ENCODE data around the gene SLC25A36.
A peak's percentile ranks its signal among the peaks of the same experiment; 100 is the strongest.

SLC25A36 gene

DNA sequence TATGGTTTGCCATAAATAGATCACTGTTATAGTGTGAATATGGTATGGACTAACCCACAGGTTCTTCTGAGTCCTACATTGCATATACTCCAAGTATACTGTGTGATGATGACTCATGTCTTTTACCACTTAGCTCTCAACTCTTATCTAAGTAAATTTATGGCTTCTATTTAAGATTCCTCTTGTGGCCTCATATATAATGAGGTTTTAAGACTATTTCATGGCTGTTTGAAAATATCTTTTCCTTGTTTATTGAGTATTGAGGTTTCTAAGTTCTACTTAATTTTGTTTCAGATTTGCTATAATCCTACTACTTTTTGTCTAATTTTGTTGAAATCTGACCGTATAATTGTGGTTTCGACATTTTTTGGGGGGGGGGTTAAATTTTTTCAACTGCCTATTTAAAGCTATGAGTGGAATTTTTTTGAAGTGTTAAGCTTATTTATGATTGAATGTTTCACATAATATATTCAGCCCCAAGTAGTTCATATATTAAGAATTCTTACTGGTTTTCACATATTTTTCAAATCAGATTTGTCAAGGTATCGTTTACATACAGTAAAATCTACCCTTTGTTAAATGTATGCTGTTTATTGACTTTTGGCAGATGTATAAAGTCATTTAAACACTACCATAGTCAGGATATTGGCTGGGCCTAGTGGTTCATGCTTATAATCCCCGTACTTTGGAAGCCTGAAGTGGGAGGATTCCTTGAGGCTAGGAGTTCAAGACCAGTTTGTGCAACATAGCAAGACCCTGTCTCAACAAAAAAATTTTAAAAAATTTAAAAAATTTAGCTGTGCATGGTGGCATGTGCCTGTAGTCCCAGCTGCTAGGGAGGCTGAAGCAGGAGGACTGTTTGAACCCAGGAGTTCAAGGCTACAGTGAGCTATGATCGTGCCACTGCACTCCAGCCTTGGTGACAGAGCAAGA lies 11.7 kb downstream of the SLC25A36 start:
- Histone ChIP-seq H4K20me1 (ENCODE audit: insufficient read depth, low read length, poor library complexity, severe bottlenecking) (peaks cover 78% of the 10 kb centered on the region), H3K9me2 (replicated peaks; ENCODE audit: low read depth, low read length) (no peaks in the 10 kb centered on the region), H3K4me2 (ENCODE audit: low read depth, low read length, poor library complexity, severe bottlenecking) (peak overlapping the region; percentile 37), H3K27me3 (ENCODE audit: insufficient read depth, low read length, poor library complexity, severe bottlenecking) (no peaks in the 10 kb centered on the region), H3K79me2 (ENCODE audit: insufficient read depth, low read length) (peaks cover 99% of the 10 kb centered on the region), H3K4me1 (ENCODE audit: insufficient read depth, low read length, poor library complexity, severe bottlenecking) (peaks cover 33% of the 10 kb centered on the region), H2AFZ (ENCODE audit: low read length) (no peak overlapping the region), H3K9me3 (ENCODE audit: insufficient read depth, low read depth, low read length) (no peaks in the 10 kb centered on the region), H3F3A (ENCODE audit: low read depth) (no peaks in the 10 kb centered on the region; the same call in 1 of the 2 replicates), H3K36me3 (ENCODE audit: insufficient read depth, low read length) (peaks cover 17% of the 10 kb centered on the region; the same call in 1 of the 2 replicates), H3K4me3 (ENCODE audit: low read length, poor library complexity, severe bottlenecking) (peak overlapping the region; percentile 6), H3K9ac (ENCODE audit: low read depth, low read length, poor library complexity, severe bottlenecking) (no peak overlapping the region)
- TF ChIP-seq, protein P1, sequence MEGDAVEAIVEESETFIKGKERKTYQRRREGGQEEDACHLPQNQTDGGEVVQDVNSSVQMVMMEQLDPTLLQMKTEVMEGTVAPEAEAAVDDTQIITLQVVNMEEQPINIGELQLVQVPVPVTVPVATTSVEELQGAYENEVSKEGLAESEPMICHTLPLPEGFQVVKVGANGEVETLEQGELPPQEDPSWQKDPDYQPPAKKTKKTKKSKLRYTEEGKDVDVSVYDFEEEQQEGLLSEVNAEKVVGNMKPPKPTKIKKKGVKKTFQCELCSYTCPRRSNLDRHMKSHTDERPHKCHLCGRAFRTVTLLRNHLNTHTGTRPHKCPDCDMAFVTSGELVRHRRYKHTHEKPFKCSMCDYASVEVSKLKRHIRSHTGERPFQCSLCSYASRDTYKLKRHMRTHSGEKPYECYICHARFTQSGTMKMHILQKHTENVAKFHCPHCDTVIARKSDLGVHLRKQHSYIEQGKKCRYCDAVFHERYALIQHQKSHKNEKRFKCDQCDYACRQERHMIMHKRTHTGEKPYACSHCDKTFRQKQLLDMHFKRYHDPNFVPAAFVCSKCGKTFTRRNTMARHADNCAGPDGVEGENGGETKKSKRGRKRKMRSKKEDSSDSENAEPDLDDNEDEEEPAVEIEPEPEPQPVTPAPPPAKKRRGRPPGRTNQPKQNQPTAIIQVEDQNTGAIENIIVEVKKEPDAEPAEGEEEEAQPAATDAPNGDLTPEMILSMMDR (conservative IDR thresholded peaks at IDR 0.05; ENCODE audit: low read length): no peak
- no peak for TF ChIP-seq EZH2phosphoT487 (IDR thresholded peaks at IDR 0.05; ENCODE audit: borderline replicate concordance)

DNA sequence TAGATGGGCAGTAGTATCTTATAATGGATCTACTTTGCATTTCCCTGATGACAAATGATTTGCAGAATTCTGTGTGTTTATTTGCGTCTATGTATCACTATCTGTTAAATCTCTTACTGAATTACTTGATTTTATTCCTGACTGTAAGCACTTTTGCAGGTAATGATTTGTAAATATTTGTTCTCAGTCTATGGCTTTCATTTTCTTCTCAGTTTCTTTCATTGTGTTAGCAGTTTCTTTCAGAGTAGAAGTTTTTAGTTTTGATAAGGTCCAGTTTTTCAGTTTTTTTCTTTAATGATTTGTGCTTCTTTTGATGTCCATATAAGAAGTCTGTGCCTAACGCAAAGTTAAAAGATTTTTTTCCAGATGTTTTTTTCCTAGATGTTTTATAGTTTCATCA lies 12.9 kb downstream of the SLC25A36 start:
- H3K4me3 ChIP-seq (ENCODE audit: low read length, poor library complexity, severe bottlenecking): no peak overlapping the region
- no peaks in the 10 kb centered on the region for H3K27me3 ChIP-seq (ENCODE audit: insufficient read depth, low read length, poor library complexity, severe bottlenecking)
- no peak overlapping the region for H3K9ac ChIP-seq (ENCODE audit: low read depth, low read length, poor library complexity, severe bottlenecking)
- peaks cover 97% of the 10 kb centered on the region for H3K79me2 ChIP-seq (ENCODE audit: insufficient read depth, low read length)
- peak overlapping the region; percentile 37 for H3K4me2 ChIP-seq (ENCODE audit: low read depth, low read length, poor library complexity, severe bottlenecking)
- TF ChIP-seq, protein P1 (conservative IDR thresholded peaks at IDR 0.05; ENCODE audit: low read length): no peak
- no peak for TF ChIP-seq EZH2phosphoT487 (IDR thresholded peaks at IDR 0.05; ENCODE audit: borderline replicate concordance)
- H3K4me1 ChIP-seq (ENCODE audit: insufficient read depth, low read length, poor library complexity, severe bottlenecking): peaks cover 25% of the 10 kb centered on the region
- no peaks in the 10 kb centered on the region for H3K9me3 ChIP-seq (ENCODE audit: insufficient read depth, low read depth, low read length)
- H3F3A ChIP-seq (ENCODE audit: low read depth): no peaks in the 10 kb centered on the region; the same call in 1 of the 2 replicates
- H4K20me1 ChIP-seq (ENCODE audit: insufficient read depth, low read length, poor library complexity, severe bottlenecking): peaks cover 66% of the 10 kb centered on the region
- peaks cover 30% of the 10 kb centered on the region; the same call in 1 of the 2 replicates for H3K36me3 ChIP-seq (ENCODE audit: insufficient read depth, low read length)
- H3K9me2 ChIP-seq (replicated peaks; ENCODE audit: low read depth, low read length): no peaks in the 10 kb centered on the region
- H2AFZ ChIP-seq (ENCODE audit: low read length): no peak overlapping the region

DNA sequence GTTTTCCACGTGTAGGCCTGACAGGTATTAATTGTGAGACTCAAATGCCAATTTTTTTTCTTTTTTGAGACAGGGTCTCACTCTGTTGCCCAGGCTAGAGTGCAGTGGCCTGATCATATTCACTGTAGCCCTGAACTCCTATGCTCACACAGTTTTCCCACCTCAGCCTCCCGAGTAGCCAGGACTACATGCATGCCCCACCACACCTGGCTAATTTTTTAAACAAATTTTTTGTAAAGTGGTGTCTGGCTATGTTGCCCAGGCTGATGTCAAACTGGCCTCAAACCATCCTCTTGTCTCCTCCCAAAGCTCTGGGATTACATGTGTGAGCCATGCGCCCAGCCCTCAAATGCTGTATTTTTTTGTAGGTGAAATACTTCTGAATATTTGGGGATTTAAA lies 14.0 kb downstream of the SLC25A36 start:
- H4K20me1 ChIP-seq (ENCODE audit: insufficient read depth, low read length, poor library complexity, severe bottlenecking): peaks cover 58% of the 10 kb centered on the region
- no peak overlapping the region for H3K4me2 ChIP-seq (ENCODE audit: low read depth, low read length, poor library complexity, severe bottlenecking)
- H3K9ac ChIP-seq (ENCODE audit: low read depth, low read length, poor library complexity, severe bottlenecking): no peak overlapping the region
- no peaks in the 10 kb centered on the region; the same call in 1 of the 2 replicates for H3F3A ChIP-seq (ENCODE audit: low read depth)
- H3K4me3 ChIP-seq (ENCODE audit: low read length, poor library complexity, severe bottlenecking): no peak overlapping the region
- H3K27me3 ChIP-seq (ENCODE audit: insufficient read depth, low read length, poor library complexity, severe bottlenecking): no peaks in the 10 kb centered on the region
- H3K4me1 ChIP-seq (ENCODE audit: insufficient read depth, low read length, poor library complexity, severe bottlenecking): peaks cover 25% of the 10 kb centered on the region
- H3K79me2 ChIP-seq (ENCODE audit: insufficient read depth, low read length): peaks cover 86% of the 10 kb centered on the region
- H3K36me3 ChIP-seq (ENCODE audit: insufficient read depth, low read length): peaks cover 40% of the 10 kb centered on the region; the same call in 1 of the 2 replicates
- no peak overlapping the region for H2AFZ ChIP-seq (ENCODE audit: low read length)
- no peaks in the 10 kb centered on the region for H3K9me3 ChIP-seq (ENCODE audit: insufficient read depth, low read depth, low read length)
- H3K9me2 ChIP-seq (replicated peaks; ENCODE audit: low read depth, low read length): no peaks in the 10 kb centered on the region
- no peak for TF ChIP-seq EZH2phosphoT487 (IDR thresholded peaks at IDR 0.05; ENCODE audit: borderline replicate concordance)
- TF ChIP-seq, protein P1 (conservative IDR thresholded peaks at IDR 0.05; ENCODE audit: low read length): no peak
